Small intestine (tissue), 7 donors: ENCODE results near the gene TNXB. TPM values are rescaled to one million over a fixed set of nuclear protein-coding genes. Genes with fewer than 3 reads are reported as not detected.
A peak's percentile ranks its signal among the peaks of the same experiment; 100 is the strongest.
"Not testable (repeated sequence)": the region's sequence is repeated elsewhere in the genome, so short reads cannot be mapped to it uniquely, and the experiment has no call there.

Experiments used
- DNase-seq, 2 donors: peaks; one replicate each; pipeline versions ENCODE4 v3.0.0 to v3.0.0-alpha.2; 2013
- FAIRE-seq: peaks from 2 replicates; lab custom pipeline; 2012; peaks lifted over from hg19 to GRCh38; lab: Jason Lieb, UNC
- H3K27ac ChIP-seq, 3 donors: one replicate each; pipeline ENCODE4 v1.5.1; 2013; ENCODE audit warnings: low read length in 2 of 3, mild to moderate bottlenecking in 2 of 3, control low read depth in 1 of 3, inconsistent platforms in 1 of 3, low read depth in 1 of 3, moderate library complexity in 1 of 3
- H3K27me3 ChIP-seq, 3 donors: one replicate each; pipeline ENCODE4 v1.6.1; 2013; ENCODE audit warnings: low read length in 3 of 3, inconsistent platforms in 1 of 3; ENCODE audit not compliant: control insufficient read depth in 3 of 3, insufficient read depth in 3 of 3
- H3K36me3 ChIP-seq, 3 donors: one replicate each; pipeline ENCODE4 v1.6.1; 2013; ENCODE audit warnings: low read length in 3 of 3, inconsistent platforms in 1 of 3, low read depth in 1 of 3, mild to moderate bottlenecking in 1 of 3, moderate library complexity in 1 of 3; ENCODE audit not compliant: control insufficient read depth in 3 of 3, insufficient read depth in 2 of 3
- H3K4me1 ChIP-seq, 3 donors: one replicate each; pipeline ENCODE4 v1.6.1; 2013; ENCODE audit warnings: low read length in 2 of 3, inconsistent platforms in 1 of 3, low read depth in 1 of 3, mild to moderate bottlenecking in 1 of 3, moderate library complexity in 1 of 3; ENCODE audit not compliant: control insufficient read depth in 3 of 3, insufficient read depth in 2 of 3
- H3K4me3 ChIP-seq, 3 donors: one replicate each; pipeline ENCODE4 v1.5.1; 2013; ENCODE audit warnings: low read length in 3 of 3, control low read depth in 1 of 3, inconsistent platforms in 1 of 3, low read depth in 1 of 3, mild to moderate bottlenecking in 1 of 3, moderate library complexity in 1 of 3
- H3K9me3 ChIP-seq, 2 donors: one replicate each; pipeline ENCODE4 v1.6.1; 2013; ENCODE audit warnings: low read depth in 1 of 2, low read length in 1 of 2; ENCODE audit not compliant: control insufficient read depth in 2 of 2, insufficient read depth in 1 of 2
- WGBS, 3 donors: extraction: QIAGEN DNeasy Blood & Tissue Kit; methylation state at CpG; one replicate each; pipeline ENCODE4 v1.1.7; 2013; 5-methylcytosine and 5-hydroxymethylcytosine counted together
- polyA plus RNA-seq, 4 donors: library from polyadenylated mRNA; stranded (reverse) in 3 of 4; unstranded in 1 of 4; fragments of 200-250 nt in 3 of 4; fragments of 120-200 nt in 1 of 4; gene quantifications; one replicate each; pipeline versions ENCODE4 v1.2.1 to v1.2.3, GENCODE V29; 2013
- donor health status: healthy with polysubstance abuse.
- donor health status: control.
- donor health status: control.
- donor health status: Bipolar disorder and iron deficiency.
- donor health status: healthy.

TNXB gene
- polyA plus RNA-seq, 4 donors: 1.8 to 38.7 (median 4.5) TPM

DNA sequence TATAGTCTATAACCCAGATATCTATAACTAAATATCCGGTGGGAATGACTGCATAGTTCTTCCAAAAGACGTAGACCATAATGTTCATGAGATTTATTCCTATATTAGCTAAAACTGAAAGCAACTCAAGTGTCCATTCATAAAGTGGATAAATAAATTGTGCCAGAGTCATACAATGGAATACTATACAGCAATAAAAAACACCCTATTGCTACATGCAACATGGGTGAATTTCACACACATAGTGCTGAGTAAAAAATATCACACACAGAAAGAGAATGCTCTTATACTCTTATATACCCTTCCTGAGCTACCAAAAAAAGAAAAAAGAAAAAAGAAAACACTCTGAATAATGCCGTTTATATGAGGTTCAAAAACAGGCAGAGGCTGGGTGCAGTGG is 6.9 kb downstream of the TNXB start:
- Histone ChIP-seq H3K9me3 (no peaks in the 10 kb centered on the region), H3K4me1 (peaks cover 0 to 5% (median under 1%) of the 10 kb centered on the region in 3 donors), H3K4me3 (no peak overlapping the region), H3K36me3 (peaks cover 0 to 6% (median 0%) of the 10 kb centered on the region in 3 donors), H3K27me3 (peaks cover 0 to 11% (median 0%) of the 10 kb centered on the region in 3 donors), H3K27ac (no peak overlapping the region)
- no peak for FAIRE-seq
- 93 to 95% (median 94%) methylated on average over 3 of the region's 3 CpGs for WGBS, 3 donors
- no peak for DNase-seq

GRCh38 chr6:32100251-32100650 is 8.9 kb downstream of the TNXB start:
- not testable (repeated sequence) for H3K4me1 ChIP-seq, DNase-seq, H3K27ac ChIP-seq, FAIRE-seq, H3K9me3 ChIP-seq, H3K36me3 ChIP-seq, H3K4me3 ChIP-seq
- H3K27me3 ChIP-seq: peaks cover 9 to 31% (median 9%) of the 10 kb centered on the region in 3 donors
- 86 to 87% (median 86%) methylated on average over 7 to 8 of the region's 8 CpGs for WGBS, 3 donors

DNA sequence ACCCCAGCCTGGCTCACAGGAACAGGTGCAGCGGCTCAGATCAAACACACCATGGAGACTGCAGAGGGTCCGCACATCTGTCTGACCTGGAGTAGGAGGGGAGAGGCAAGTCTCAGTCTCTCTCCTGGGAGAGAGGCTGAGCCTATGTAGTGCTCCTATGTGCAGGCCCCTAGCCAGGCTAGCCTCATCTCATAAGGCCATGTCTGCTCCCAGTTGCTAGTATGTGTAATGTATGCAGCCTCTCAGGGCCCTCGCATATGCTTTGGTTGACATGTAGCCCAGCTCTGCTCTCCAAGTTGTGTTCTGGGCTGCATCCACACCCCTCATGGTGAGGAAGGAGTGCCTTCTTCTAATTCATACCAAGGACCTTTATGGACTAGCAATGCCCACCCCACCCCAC is 11.8 kb downstream of the TNXB start:
- no peak for FAIRE-seq
- H3K27me3 ChIP-seq: peaks cover 9 to 40% (median 9%) of the 10 kb centered on the region in 3 donors

GRCh38 chr6:32096394-32097258 is 12.5 kb downstream of the TNXB start:
- H3K27me3 ChIP-seq: peaks cover 9 to 40% (median 9%) of the 10 kb centered on the region in 3 donors
- H3K4me3 ChIP-seq: peak overlapping the region in 1 of 3 donors; percentile 3
- H3K27ac ChIP-seq: no peak overlapping the region
- WGBS, 3 donors: 21 to 42% (median 22%) methylated on average over 78 to 90 of the region's 90 CpGs
- FAIRE-seq: no peak
- H3K9me3 ChIP-seq: no peaks in the 10 kb centered on the region
- peaks cover 0 to 8% (median 0%) of the 10 kb centered on the region in 3 donors for H3K36me3 ChIP-seq
- H3K4me1 ChIP-seq: peaks cover 0 to 7% (median 0%) of the 10 kb centered on the region in 3 donors
- DNase-seq: peak in 1 of 2 donors; percentile 34

More for the DNA sequence above, 11.8 kb downstream of the TNXB start:
- DNase-seq: no peak
- Histone ChIP-seq H3K4me1 (peaks cover 0 to 7% (median 0%) of the 10 kb centered on the region in 3 donors), H3K4me3 (no peak overlapping the region), H3K9me3 (no peaks in the 10 kb centered on the region), H3K36me3 (peaks cover 0 to 8% (median 0%) of the 10 kb centered on the region in 3 donors), H3K27ac (no peak overlapping the region)
- 83 to 92% (median 91%) methylated on average over 3 of the region's 3 CpGs for WGBS, 3 donors

GRCh38 chr6:32096087-32096393 is 13.1 kb downstream of the TNXB start:
- no peaks in the 10 kb centered on the region for H3K9me3 ChIP-seq
- peaks cover 0 to 7% (median 0%) of the 10 kb centered on the region in 3 donors for H3K4me1 ChIP-seq
- H3K27ac ChIP-seq: no peak overlapping the region
- WGBS, 3 donors: 25 to 51% (median 37%) methylated on average over 17 to 36 of the region's 36 CpGs
- peak overlapping the region in 1 of 3 donors; percentile 3 for H3K4me3 ChIP-seq
- DNase-seq: no peak
- H3K27me3 ChIP-seq: peaks cover 9 to 40% (median 9%) of the 10 kb centered on the region in 3 donors
- peaks cover 0 to 8% (median 0%) of the 10 kb centered on the region in 3 donors for H3K36me3 ChIP-seq
- FAIRE-seq: no peak

GRCh38 chr6:32095338-32096086 is 13.6 kb downstream of the TNXB start:
- 36 to 80% (median 58%) methylated on average over 30 of the region's 30 CpGs for WGBS, 3 donors
- Histone ChIP-seq H3K4me3 (no peak overlapping the region), H3K9me3 (no peaks in the 10 kb centered on the region), H3K4me1 (peaks cover 0 to 7% (median 0%) of the 10 kb centered on the region in 3 donors), H3K27me3 (peaks cover 9 to 40% (median 9%) of the 10 kb centered on the region in 3 donors), H3K36me3 (peaks cover 0 to 8% (median 0%) of the 10 kb centered on the region in 3 donors), H3K27ac (no peak overlapping the region)
- FAIRE-seq (no peak), DNase-seq (no peak)

DNA sequence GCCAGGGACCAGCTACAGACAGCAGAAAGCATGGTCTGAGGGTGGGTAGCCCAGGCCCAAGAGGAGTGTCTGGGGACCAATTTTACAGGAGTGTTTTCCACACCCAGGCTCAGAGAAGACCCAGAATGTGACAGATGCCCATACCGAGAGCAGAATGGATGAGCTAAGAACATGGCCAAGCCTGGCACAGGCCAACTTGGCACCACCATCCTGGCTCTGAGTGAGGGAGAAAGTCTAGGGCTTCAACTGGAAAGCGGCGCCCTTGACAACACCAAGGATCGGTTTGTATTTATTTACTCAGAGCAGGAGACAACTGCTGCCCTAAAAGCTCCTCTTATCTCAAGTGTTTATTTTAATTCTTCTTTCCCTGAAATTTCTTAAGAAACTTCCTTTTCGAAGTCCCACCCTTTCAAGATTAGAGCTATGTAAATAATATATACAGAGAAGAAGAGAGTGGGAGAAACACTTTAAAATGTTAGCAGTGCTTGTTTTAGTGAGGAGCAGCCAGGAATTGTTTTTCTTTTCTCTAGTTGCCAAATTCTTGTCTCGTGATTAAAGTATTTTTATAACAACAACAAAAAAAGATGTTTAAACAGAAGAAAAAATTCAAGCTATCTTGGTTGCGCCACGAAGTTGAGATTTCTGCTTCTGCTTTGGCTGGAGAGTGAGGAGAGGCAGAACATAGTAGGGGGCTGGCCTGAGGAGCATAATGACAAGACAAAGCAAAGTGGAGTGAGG is 16.2 kb downstream of the TNXB start:
- DNase-seq (no peak), FAIRE-seq (no peak)
- H3K4me1 ChIP-seq: peaks cover 0 to 27% (median 0%) of the 10 kb centered on the region in 3 donors
- H3K27ac ChIP-seq: peak overlapping the region in 2 of 3 donors; percentile 58 to 65
- peaks cover 9 to 35% (median 9%) of the 10 kb centered on the region in 3 donors for H3K27me3 ChIP-seq
- 42 to 59% (median 49%) methylated on average over 8 of the region's 8 CpGs for WGBS, 3 donors
- peaks cover 0 to 8% (median 0%) of the 10 kb centered on the region in 3 donors for H3K36me3 ChIP-seq
- H3K9me3 ChIP-seq: no peaks in the 10 kb centered on the region
- H3K4me3 ChIP-seq: no peak overlapping the region
